GM15510 (cell line): ENCODE results near the gene SLC38A1.

Source experiments
- POLR2A ChIP-seq: IDR thresholded peaks from 3 replicates; pipeline ENCODE4 v1.6.1; 2011; ENCODE audit warnings: borderline replicate concordance; ENCODE audit not compliant: insufficient read length; ENCODE audit errors: extremely low read depth

The SLC38A1 gene

DNA sequence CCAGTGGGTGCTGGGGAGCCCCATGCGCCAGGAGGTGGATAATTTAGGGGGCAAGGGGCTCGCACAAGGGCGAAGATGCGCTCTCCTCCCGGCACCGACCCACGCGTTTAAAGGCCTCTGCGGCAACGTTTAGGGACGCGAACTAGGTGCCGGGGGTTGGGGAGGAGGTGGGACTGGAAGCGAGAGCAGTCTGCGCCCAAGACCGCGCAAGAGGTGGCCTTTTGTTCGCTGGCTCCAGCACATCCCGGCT is 1.3 kb downstream of the SLC38A1 start:
- TF ChIP-seq POLR2A: peak; percentile 24

GRCh38 chr12:46266869-46267574 is 1.8 kb downstream of the SLC38A1 start:
- TF ChIP-seq POLR2A: no peak

- TF ChIP-seq POLR2A: no peak
These were observed 2.5 kb downstream of the SLC38A1 start for GRCh38 chr12:46266382-46266791.

GRCh38 chr12:46265734-46266133 is 3.1 kb downstream of the SLC38A1 start:
- no peak for TF ChIP-seq POLR2A

- TF ChIP-seq POLR2A: no peak
These were observed 3.7 kb downstream of the SLC38A1 start for GRCh38 chr12:46265102-46265501.

- TF ChIP-seq POLR2A: no peak
These were observed 4.8 kb downstream of the SLC38A1 start for GRCh38 chr12:46264057-46264456.

DNA sequence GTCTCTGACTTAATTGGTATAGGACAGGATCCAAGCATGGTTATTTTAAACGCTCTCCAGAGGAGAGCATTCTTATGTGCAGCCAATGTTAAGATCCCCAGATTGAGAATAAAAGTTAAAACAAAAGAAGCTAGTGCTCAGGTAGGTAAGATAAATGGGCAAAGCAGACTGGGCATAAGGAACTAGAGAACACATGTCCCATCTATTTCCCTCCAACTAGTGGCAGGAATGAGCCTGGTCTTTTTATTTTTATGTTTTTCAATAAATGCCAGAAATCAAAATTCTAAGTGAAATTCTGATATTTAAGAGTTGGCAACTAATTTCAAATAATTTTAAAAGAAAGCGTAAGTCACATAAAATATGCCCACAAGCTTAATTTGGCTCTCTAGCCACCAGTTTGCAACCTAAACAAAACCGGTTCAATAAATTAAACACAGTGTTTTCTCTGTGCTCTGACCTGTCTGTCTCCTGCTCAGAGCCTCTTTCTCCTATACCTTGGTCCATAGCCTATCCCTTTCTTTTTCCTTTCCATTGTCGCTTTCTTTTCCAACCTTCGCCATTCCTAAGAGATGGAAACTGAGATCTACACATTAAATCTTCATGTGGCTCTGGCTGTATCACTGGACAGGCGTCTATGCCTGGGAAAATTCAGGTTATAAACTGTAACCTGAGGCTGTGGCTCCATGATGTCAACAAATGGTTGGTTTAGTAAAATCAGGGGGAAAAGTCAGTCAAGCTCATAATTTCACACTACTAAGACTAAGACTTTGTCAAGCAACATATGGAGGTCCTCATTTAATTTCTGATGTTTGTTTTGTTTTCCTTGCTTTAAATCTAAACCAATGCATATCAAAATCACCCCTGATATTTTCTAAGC is 5.5 kb downstream of the SLC38A1 start:
- TF ChIP-seq POLR2A: no peak

GRCh38 chr12:46261646-46262045 is 7.2 kb downstream of the SLC38A1 start:
- no peak for TF ChIP-seq POLR2A

GRCh38 chr12:46260913-46261476 is 7.8 kb downstream of the SLC38A1 start:
- TF ChIP-seq POLR2A: no peak

GRCh38 chr12:46260124-46260912 is 8.5 kb downstream of the SLC38A1 start:
- TF ChIP-seq POLR2A: no peak

DNA sequence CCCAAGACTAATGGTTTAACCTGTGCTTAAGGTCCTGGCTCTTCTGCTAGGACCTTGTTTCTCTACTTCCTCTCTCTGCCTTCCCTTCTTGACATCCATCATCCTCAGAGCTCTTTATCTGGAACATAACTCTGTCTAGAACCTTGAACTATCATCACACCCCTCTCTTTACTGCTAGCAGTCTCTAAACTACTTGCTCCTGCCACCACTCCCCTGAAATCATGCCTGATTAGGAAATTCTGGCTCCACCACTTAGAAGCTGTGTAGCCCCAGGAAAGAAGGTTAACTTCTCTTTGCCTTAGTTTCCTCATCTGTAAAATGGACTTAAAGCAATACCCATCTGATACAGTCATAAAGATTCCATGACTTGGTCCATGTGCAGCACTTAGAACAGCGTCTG is 9.1 kb downstream of the SLC38A1 start:
- no peak for TF ChIP-seq POLR2A

GRCh38 chr12:46259071-46259470 is 9.8 kb downstream of the SLC38A1 start:
- TF ChIP-seq POLR2A: no peak

DNA sequence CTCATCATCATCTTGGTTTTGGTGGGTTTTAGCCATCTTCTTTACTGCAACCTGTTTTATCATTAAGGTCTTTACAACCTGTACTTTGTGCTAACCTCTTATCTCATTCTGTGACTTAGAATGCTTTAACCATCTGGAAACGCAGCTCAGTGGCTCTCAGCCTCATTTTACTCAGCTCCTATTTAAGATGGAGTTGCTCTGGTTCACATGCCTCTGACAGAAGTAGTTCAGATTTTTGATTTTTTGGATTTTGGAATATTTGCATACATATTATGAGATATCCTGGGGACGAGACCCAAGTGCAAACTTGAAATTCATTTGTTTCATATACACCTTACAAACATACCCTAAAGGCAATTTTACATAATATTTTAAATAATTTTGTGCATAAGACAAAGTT is 10.7 kb downstream of the SLC38A1 start:
- TF ChIP-seq POLR2A: no peak

DNA sequence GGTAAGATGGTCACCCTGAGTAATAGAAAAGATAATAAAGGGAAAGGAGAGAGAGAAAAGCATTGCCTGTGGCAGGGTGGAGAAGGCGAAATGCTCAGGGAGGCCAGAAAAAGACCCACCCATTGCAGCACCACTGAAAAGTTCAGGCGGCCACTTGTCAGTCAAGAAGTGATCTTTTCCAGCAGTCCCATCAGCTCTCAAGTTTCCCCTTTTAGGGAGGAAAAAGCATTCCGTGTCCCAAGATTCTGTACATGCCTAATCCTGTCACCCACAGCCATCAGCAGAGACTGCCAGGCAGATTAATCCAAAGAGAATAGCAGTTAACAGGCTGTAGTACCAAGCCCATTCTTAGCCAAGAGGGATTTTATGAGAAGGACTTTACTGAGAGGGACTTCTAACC is 11.9 kb downstream of the SLC38A1 start:
- TF ChIP-seq POLR2A: no peak
